Posterior vena cava (tissue), 2 donors: ENCODE data around the gene ADAMTSL4. TPM values are rescaled to one million over a fixed set of nuclear protein-coding genes. Genes with fewer than 3 reads are reported as not detected.

Experiments
- DNase-seq: peaks from one replicate; pipeline ENCODE4 v3.0.0-alpha.2; 2020; ENCODE audit warnings: low spot score
- intact Hi-C, 2 donors: fragments of 100-400 bp; cut with DNase I; formaldehyde crosslinking; loops; one replicate each; pipeline versions ENCODE4 v1.14.1 to v1.14.2; 2022 to 2023
- long read RNA-seq, 2 donors: library from polyadenylated mRNA; unstranded; transcript quantifications; one replicate each; pipeline ENCODE4 v2.0.0, GENCODE V29; 2020 to 2021
- total RNA-seq, 2 donors: library from RNA; stranded (reverse); fragmentation: NEBNext Ultra II Directional; extraction: Animal tissue kit (Norgen Biotek cat#: 25700); gene quantifications; one replicate each; pipeline ENCODE4 v1.2.1, GENCODE V29; 2021
- donor health status: DM: yes; HTN: yes; CAD: no.
- donor health status: DM: yes; HTN: yes; CAD: no.

Gene ADAMTSL4
- total RNA-seq = 10 to 100 TPM; 79.6 to 99.6 TPM
- long read RNA-seq, donor 1, partial matches to known transcripts = 13 of 23 reads
- long read RNA-seq, donor 1, other reads (novel, unspliced or antisense) = 9 of 23 reads
- long read RNA-seq, donor 2, partial matches to known transcripts = 15 of 32 reads
- long read RNA-seq, donor 2, other reads (novel, unspliced or antisense) = 14 of 32 reads

- DNase-seq = peak; percentile 92
- intact Hi-C loops = no loop called here
Measured at GRCh38 chr1:150548632-150549495, at the start of gene ADAMTSL4. Gene ADAMTSL4 (plus strand): TSS chr1:150549408. CDS start chr1:150552289, 2,881 bp downstream.

DNA sequence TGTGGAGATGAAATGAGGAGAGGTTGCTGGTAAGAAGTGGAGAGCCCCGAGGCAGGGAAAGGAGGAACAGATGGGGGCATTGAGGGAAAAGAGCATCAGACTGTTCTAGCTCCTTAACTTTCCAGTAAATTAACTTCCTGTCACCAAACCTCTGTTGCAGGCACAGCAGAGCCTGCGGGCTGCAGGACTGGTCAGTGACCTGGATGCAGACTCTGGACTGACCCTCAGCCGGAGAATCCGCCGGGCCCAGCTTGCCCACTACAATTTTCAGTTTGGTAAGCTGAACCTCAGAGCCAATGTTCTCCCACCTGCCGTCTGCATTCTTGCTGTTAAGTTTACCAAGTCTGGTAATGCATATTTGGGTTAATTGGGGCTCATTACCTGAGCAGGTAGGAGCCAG, 43.8 kb upstream of the ADAMTSL4 start:
- DNase-seq = peak; percentile 72
- intact Hi-C loops = no loop called here

GRCh38 chr1:150507912-150508864, 41.0 kb upstream of the ADAMTSL4 start, which contains the start of gene ECM1:
Gene ECM1 (plus strand): TSS chr1:150508109. CDS start chr1:150508210, 101 bp downstream.
- intact Hi-C loops = no loop called here
- peak; percentile 83 for DNase-seq

GRCh38 chr1:150508982-150509381, 40.2 kb upstream of the ADAMTSL4 start:
- peak; percentile 58 for DNase-seq
- intact Hi-C loops = no loop called here

DNA sequence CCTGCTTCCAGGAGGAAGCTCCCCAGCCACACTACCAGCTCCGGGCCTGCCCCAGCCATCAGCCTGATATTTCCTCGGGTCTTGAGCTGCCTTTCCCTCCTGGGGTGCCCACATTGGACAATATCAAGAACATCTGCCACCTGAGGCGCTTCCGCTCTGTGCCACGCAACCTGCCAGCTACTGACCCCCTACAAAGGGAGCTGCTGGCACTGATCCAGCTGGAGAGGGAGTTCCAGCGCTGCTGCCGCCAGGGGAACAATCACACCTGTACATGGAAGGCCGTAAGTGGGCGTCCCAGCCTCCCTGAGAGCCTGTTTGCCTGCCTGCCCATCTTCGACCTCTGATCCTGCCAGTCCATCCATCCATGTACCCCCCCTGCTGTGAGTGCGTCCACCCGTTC, 37.7 kb upstream of the ADAMTSL4 start:
- intact Hi-C loops = no loop called here
- DNase-seq = peak; percentile 73

DNA sequence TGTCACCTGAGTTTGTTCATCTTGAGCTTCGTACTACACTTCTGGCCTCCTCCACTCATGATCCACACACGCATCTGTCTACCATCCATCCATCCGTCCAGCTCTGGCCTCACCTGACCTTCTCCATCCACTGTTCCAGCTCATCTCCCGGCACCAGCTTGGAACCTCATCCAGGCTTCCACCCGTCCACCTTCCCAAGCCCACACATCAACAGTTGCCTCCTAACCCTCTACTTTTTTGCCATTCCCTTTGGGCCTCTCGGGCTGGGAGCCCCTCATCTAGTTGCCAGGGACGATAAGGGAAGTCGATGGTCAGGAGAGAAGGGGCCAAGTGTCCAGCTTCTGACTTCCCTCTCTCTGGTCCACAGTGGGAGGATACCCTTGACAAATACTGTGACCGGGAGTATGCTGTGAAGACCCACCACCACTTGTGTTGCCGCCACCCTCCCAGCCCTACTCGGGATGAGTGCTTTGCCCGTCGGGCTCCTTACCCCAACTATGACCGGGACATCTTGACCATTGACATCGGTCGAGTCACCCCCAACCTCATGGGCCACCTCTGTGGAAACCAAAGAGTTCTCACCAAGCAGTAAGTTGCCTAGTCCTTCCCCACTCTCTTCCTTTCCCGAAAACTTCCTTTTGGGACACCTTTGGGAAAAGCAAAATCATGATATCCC, 37.1 kb upstream of the ADAMTSL4 start:
- intact Hi-C loops = no loop called here
- peak; percentile 68 for DNase-seq

- no peak for DNase-seq
- intact Hi-C loops = no loop called here
Measured at GRCh38 chr1:150512846-150513245, 36.4 kb upstream of the ADAMTSL4 start.

GRCh38 chr1:150513351-150513791, 35.8 kb upstream of the ADAMTSL4 start:
- intact Hi-C loops = no loop called here
- peak; percentile 64 for DNase-seq

GRCh38 chr1:150514260-150514659, 34.9 kb upstream of the ADAMTSL4 start:
- intact Hi-C loops = no loop called here
- DNase-seq = no peak

- no peak for DNase-seq
- intact Hi-C loops = no loop called here
Measured at GRCh38 chr1:150514913-150515327, 34.3 kb upstream of the ADAMTSL4 start.

- peak; percentile 99 for DNase-seq
- intact Hi-C loops = no loop called here
Measured at GRCh38 chr1:150515328-150516049, 33.7 kb upstream of the ADAMTSL4 start, which contains the start of gene FALEC. Gene FALEC (plus strand): TSS chr1:150515752.

DNA sequence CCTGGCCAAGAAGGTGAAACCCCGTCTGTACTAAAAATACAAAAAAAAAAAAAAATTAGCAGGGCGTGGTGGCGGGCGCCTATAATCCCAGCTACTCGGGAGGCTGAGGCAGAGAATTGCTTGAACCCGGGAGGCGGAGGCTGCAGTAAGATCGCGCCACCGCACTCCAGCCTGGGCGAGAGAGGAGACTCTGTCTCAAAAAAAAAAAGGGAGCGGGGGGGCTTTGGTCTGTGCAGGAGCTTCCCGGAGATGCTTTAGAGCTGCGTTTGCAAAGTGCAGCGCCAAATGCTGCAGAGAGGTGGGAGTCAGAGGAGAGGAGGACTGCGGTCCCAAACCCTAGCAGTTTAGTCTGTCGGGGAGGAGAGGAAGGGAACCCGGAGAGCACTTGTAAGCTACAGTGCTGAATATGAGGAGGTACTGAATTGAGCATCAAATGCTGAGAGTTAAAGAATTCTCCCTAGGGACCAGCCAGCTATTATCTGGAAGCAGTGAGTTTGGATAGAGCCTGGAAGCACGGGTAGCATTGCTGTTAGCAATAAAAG, 33.1 kb upstream of the ADAMTSL4 start:
- intact Hi-C loops = no loop called here
- no peak for DNase-seq

GRCh38 chr1:150516616-150517015, 32.6 kb upstream of the ADAMTSL4 start:
- DNase-seq = no peak
- intact Hi-C loops = no loop called here

DNA sequence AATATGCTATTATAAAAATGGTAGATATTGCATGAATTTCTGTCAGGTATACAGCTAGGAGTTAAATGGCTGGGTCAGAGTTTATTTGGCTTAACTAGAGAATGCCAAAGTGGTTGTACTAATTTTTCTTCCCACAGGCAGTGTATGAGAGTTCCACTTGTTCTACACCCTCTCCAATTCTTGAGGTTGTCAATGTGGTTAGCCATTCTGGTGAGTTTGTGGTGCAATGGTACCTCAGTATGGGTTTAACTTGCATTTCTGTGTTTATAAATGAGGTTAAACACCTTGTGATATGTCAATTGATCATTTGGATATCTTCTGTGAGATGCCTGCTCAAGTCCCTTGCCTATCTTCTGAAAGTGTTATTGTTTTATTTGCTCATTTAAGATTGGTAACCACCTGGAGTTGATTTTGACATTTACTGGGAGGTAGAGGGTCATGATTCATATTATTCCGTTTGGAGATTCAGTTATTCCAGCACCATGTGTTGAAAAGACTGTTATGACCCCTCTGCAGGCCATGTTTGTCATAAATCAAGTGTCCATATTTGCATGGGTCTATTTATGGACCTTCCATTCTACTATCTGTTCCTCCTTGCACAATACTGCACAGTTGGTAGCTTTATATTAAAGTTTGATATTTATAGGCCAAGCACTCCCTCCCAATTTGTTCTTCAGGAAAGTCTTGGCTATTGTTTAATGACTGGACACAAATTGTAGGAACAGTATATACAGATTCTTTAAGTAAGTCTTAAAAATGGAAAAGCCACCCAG, 27.8 kb upstream of the ADAMTSL4 start:
- intact Hi-C loops = no loop called here

DNA sequence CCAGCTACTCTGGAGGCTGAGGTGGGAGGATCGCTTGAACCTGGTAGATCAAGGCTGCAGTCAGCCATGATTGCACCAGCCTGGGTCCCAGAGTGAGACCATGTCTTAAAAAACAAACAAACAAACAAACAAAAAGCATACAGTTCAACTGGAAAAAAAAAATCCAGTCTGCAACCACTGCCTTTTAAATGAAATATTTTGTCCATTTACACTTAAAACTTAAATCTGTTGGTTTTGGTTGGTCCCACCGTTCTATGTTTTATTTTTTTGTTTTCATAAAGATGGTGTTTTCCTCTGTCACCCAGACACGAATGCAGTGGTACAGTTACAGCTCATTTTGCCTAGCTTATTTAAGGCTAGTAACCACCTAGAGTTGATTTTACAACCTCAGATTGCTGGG, 23.9 kb upstream of the ADAMTSL4 start:
- intact Hi-C loops = no loop called here
- DNase-seq = no peak

More for the DNA sequence above, 27.8 kb upstream of the ADAMTSL4 start:
- no peak for DNase-seq

DNA sequence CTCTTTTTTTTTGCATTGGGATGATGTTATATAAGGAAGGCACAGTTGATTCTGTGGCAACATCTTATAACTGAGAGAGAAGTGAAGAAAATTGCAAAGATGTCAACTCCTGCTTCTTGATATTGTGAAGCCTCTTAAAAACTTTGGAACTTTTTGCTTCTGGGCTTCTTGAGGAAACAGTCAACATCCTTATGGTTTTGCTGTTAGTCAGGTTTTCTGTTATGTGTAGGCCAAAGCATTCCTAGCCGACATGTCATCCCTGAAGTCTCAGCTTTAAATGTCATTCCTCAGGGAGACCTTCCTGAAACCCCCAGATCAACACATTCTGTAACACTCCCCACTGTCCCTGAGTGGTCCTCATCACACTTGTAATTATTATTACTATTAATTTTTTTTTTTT, 21.0 kb upstream of the ADAMTSL4 start:
- DNase-seq = no peak
- intact Hi-C loops = no loop called here

- intact Hi-C loops = no loop called here
- DNase-seq = no peak
Measured at GRCh38 chr1:150529017-150529416, 20.2 kb upstream of the ADAMTSL4 start.
